Measurements from ENCODE around the gene P2RX1. TPM values are rescaled to one million over a fixed set of nuclear protein-coding genes. Genes with fewer than 3 reads are reported as not detected.
"Not testable (repeated sequence)": the region's sequence is repeated elsewhere in the genome, so short reads cannot be mapped to it uniquely, and the experiment has no call there.

Gene P2RX1
- total and polyA plus RNA-seq, 2 donors (not counting 1 experiment from before 2014, with no cell fraction given): 25.7 to 84.7 TPM

GRCh38 chr17:3950584-3950983 lies 34.3 kb upstream of the P2RX1 start:
- no peak for TF ChIP-seq CTCF (IDR thresholded peaks at IDR 0.05)
- TF ChIP-seq EZH2 (IDR thresholded peaks at IDR 0.05; ENCODE audit: borderline replicate concordance, insufficient read depth, low read depth, low read length, poor library complexity, severe bottlenecking): no peak
- Histone ChIP-seq H3K27me3 (replicated peaks in 1 of 4; ENCODE audit: control extremely low read depth in 1 of 4, control insufficient read depth in 3 of 4, insufficient read depth in 4 of 4, low read length in 3 of 4) (no peaks in the 10 kb centered on the region), H3K9ac (ENCODE audit: low read length) (no peak overlapping the region), H3K4me1 (ENCODE audit: control insufficient read depth in 2 of 2, insufficient read depth in 2 of 2, low read length in 2 of 2) (peaks cover 0 to 10% of the 10 kb centered on the region in 2 donors), H3K27ac (ENCODE audit: low read length in 2 of 2) (no peak overlapping the region), H3K4me3 (ENCODE audit: control extremely low read depth in 1 of 5, extremely low read depth in 1 of 5, insufficient read depth in 1 of 5, low read depth in 2 of 5, low read length in 4 of 5) (no peak overlapping the region), H3K79me2 (ENCODE audit: control insufficient read depth, insufficient read depth, low read length) (peaks cover 87% of the 10 kb centered on the region), H2AFZ (ENCODE audit: insufficient read depth, low read depth, low read length, poor library complexity, severe bottlenecking) (no peak overlapping the region), H4K20me1 (ENCODE audit: control insufficient read depth, insufficient read depth, low read length, poor library complexity, severe bottlenecking) (peaks cover 99% of the 10 kb centered on the region), H3K4me2 (replicated peaks; ENCODE audit: low read depth, low read length, poor library complexity, severe bottlenecking) (no peak overlapping the region), H3K9me3 (ENCODE audit: control extremely low read depth in 1 of 3, control insufficient read depth in 2 of 3, insufficient read depth in 1 of 3, low read length in 2 of 3) (peaks cover 0 to 2% (median 0%) of the 10 kb centered on the region in 3 donors), H3K36me3 (replicated peaks in 1 of 2; ENCODE audit: control extremely low read depth in 1 of 2, control insufficient read depth in 1 of 2, extremely low read depth in 1 of 2, insufficient read depth in 2 of 2, low read length in 1 of 2) (peaks cover 0 to 86% of the 10 kb centered on the region in 2 experiments)
- intact Hi-C loops (cut with micrococcal nuclease): no loop called here
- DNase-seq: no peak
- Mint-ChIP-seq H3K4me3 (no peak overlapping the region), H3K4me1 (peaks cover 4% of the 10 kb centered on the region), H3K27me3 (no peaks in the 10 kb centered on the region), H3K27ac (no peak overlapping the region), H3K9me3 (ENCODE audit: insufficient read depth) (no peaks in the 10 kb centered on the region)
- WGBS (ENCODE audit: insufficient coverage): 99% methylated on average over 8 of the region's 12 CpGs
- POLR2A ChIA-PET: interaction anchor here (1.6 kb wide), 1 partner anchor 11 kb away, joined by 5 read pairs; no protein-coding TSS in a partner anchor
- CTCF ChIA-PET: interaction anchor here (1.5 kb wide), 1 partner anchor 37 kb away, joined by 10 read pairs; no protein-coding TSS in a partner anchor
- no peak for ATAC-seq (ENCODE audit: low read depth)

GRCh38 chr17:3949418-3949817 lies 33.2 kb upstream of the P2RX1 start:
- peaks cover 86% of the 10 kb centered on the region for H3K79me2 ChIP-seq (ENCODE audit: control insufficient read depth, insufficient read depth, low read length)
- no peak overlapping the region for H2AFZ ChIP-seq (ENCODE audit: insufficient read depth, low read depth, low read length, poor library complexity, severe bottlenecking)
- H3K4me1 ChIP-seq (ENCODE audit: control insufficient read depth in 2 of 2, insufficient read depth in 2 of 2, low read length in 2 of 2): no peaks in the 10 kb centered on the region
- H3K4me3 ChIP-seq (ENCODE audit: control extremely low read depth in 1 of 5, extremely low read depth in 1 of 5, insufficient read depth in 1 of 5, low read depth in 2 of 5, low read length in 4 of 5): no peak overlapping the region
- ATAC-seq (ENCODE audit: low read depth) (no peak), DNase-seq (no peak)
- H3K27me3 ChIP-seq (replicated peaks in 1 of 4; ENCODE audit: control extremely low read depth in 1 of 4, control insufficient read depth in 3 of 4, insufficient read depth in 4 of 4, low read length in 3 of 4): no peaks in the 10 kb centered on the region
- Mint-ChIP-seq H3K9me3 (ENCODE audit: insufficient read depth) (no peaks in the 10 kb centered on the region), H3K27me3 (no peaks in the 10 kb centered on the region), H3K4me3 (no peak overlapping the region), H3K27ac (peak overlapping the region; percentile 65), H3K4me1 (peaks cover 4% of the 10 kb centered on the region)
- no peak overlapping the region for H3K9ac ChIP-seq (ENCODE audit: low read length)
- H3K36me3 ChIP-seq (replicated peaks in 1 of 2; ENCODE audit: control extremely low read depth in 1 of 2, control insufficient read depth in 1 of 2, extremely low read depth in 1 of 2, insufficient read depth in 2 of 2, low read length in 1 of 2): peaks cover 0 to 84% of the 10 kb centered on the region in 2 experiments
- no peak overlapping the region for H3K4me2 ChIP-seq (replicated peaks; ENCODE audit: low read depth, low read length, poor library complexity, severe bottlenecking)
- peaks cover 0 to 11% (median 0%) of the 10 kb centered on the region in 3 donors for H3K9me3 ChIP-seq (ENCODE audit: control extremely low read depth in 1 of 3, control insufficient read depth in 2 of 3, insufficient read depth in 1 of 3, low read length in 2 of 3)
- H4K20me1 ChIP-seq (ENCODE audit: control insufficient read depth, insufficient read depth, low read length, poor library complexity, severe bottlenecking): peaks cover 99% of the 10 kb centered on the region
- POLR2A ChIA-PET: interaction anchor here (0.6 to 1.2 kb wide), 4 partner anchors 16 to 126 kb away, joined by 3 to 14 read pairs (median 5); no protein-coding TSS in a partner anchor
- 100% methylated on average over 1 of the region's 3 CpGs for WGBS (ENCODE audit: insufficient coverage)
- intact Hi-C loops (cut with micrococcal nuclease): no loop called here
- CTCF ChIA-PET: interaction anchor here (0.7 to 2.4 kb wide), 7 partner anchors 16 to 347 kb away, joined by 3 to 10 read pairs (median 5); no protein-coding TSS in a partner anchor
- no peak for TF ChIP-seq EZH2 (IDR thresholded peaks at IDR 0.05; ENCODE audit: borderline replicate concordance, insufficient read depth, low read depth, low read length, poor library complexity, severe bottlenecking)
- no peak for TF ChIP-seq CTCF (IDR thresholded peaks at IDR 0.05)
- H3K27ac ChIP-seq (ENCODE audit: low read length in 2 of 2): peak overlapping the region in 1 of 2 donors; percentile 19

GRCh38 chr17:3948551-3948950 lies 32.3 kb upstream of the P2RX1 start:
- H3K9me3 Mint-ChIP-seq (ENCODE audit: insufficient read depth); H3K27ac Mint-ChIP-seq; H3K4me3 Mint-ChIP-seq; H3K4me1 Mint-ChIP-seq; H3K4me1 ChIP-seq (ENCODE audit: control insufficient read depth in 2 of 2, insufficient read depth in 2 of 2, low read length in 2 of 2); H2AFZ ChIP-seq (ENCODE audit: insufficient read depth, low read depth, low read length, poor library complexity, severe bottlenecking); H3K9ac ChIP-seq (ENCODE audit: low read length); H3K27me3 Mint-ChIP-seq; ATAC-seq (ENCODE audit: low read depth); intact Hi-C loops (cut with micrococcal nuclease); H3K4me2 ChIP-seq (replicated peaks; ENCODE audit: low read depth, low read length, poor library complexity, severe bottlenecking); H3K27me3 ChIP-seq (replicated peaks in 1 of 4; ENCODE audit: control extremely low read depth in 1 of 4, control insufficient read depth in 3 of 4, insufficient read depth in 4 of 4, low read length in 3 of 4); H3K4me3 ChIP-seq (ENCODE audit: control extremely low read depth in 1 of 5, extremely low read depth in 1 of 5, insufficient read depth in 1 of 5, low read depth in 2 of 5, low read length in 4 of 5); DNase-seq; H3K27ac ChIP-seq (ENCODE audit: low read length in 2 of 2): not testable (repeated sequence)
- Histone ChIP-seq H3K9me3 (ENCODE audit: control extremely low read depth in 1 of 3, control insufficient read depth in 2 of 3, insufficient read depth in 1 of 3, low read length in 2 of 3) (peaks cover 0 to 13% (median 0%) of the 10 kb centered on the region in 3 donors), H3K79me2 (ENCODE audit: control insufficient read depth, insufficient read depth, low read length) (peaks cover 86% of the 10 kb centered on the region), H4K20me1 (ENCODE audit: control insufficient read depth, insufficient read depth, low read length, poor library complexity, severe bottlenecking) (peaks cover 99% of the 10 kb centered on the region), H3K36me3 (replicated peaks in 1 of 2; ENCODE audit: control extremely low read depth in 1 of 2, control insufficient read depth in 1 of 2, extremely low read depth in 1 of 2, insufficient read depth in 2 of 2, low read length in 1 of 2) (peaks cover 0 to 86% of the 10 kb centered on the region in 2 experiments)
- 100% methylated on average over 2 of the region's 3 CpGs for WGBS (ENCODE audit: insufficient coverage)
- ChIA-PET CTCF (interaction anchor here (0.5 to 2.4 kb wide), 8 partner anchors 14 to 1602 kb away, joined by 3 to 8 read pairs (median 4); no protein-coding TSS in a partner anchor), POLR2A (interaction anchor here (1.2 kb wide), 1 partner anchor 13 kb away, joined by 4 read pairs; no protein-coding TSS in a partner anchor)
